ENCODE measurements around the gene AOPEP.

Gene AOPEP

GRCh38 chr9:94896512-94896911 lies 170.0 kb downstream of the AOPEP start:
- DNase-seq (ENCODE audit: low read depth) = no peak

GRCh38 chr9:94899464-94900221 lies 173.1 kb downstream of the AOPEP start:
- no peak for DNase-seq (ENCODE audit: low read depth)

- DNase-seq (ENCODE audit: low read depth) = no peak
Measured at GRCh38 chr9:94900222-94901018, 173.9 kb downstream of the AOPEP start.

- no peak for DNase-seq (ENCODE audit: low read depth)
Measured at GRCh38 chr9:94901019-94901363, 174.5 kb downstream of the AOPEP start.

- DNase-seq (ENCODE audit: low read depth) = no peak
Measured at GRCh38 chr9:94903961-94904421, 177.5 kb downstream of the AOPEP start.

GRCh38 chr9:94904806-94905205 lies 178.3 kb downstream of the AOPEP start:
- DNase-seq (ENCODE audit: low read depth) = no peak

- DNase-seq (ENCODE audit: low read depth) = no peak
Measured at GRCh38 chr9:94905606-94906005, 179.1 kb downstream of the AOPEP start.

GRCh38 chr9:94906181-94906580 lies 179.7 kb downstream of the AOPEP start:
- DNase-seq (ENCODE audit: low read depth) = no peak

GRCh38 chr9:94906713-94907112 lies 180.2 kb downstream of the AOPEP start:
- no peak for DNase-seq (ENCODE audit: low read depth)

- DNase-seq (ENCODE audit: low read depth) = no peak
Measured at GRCh38 chr9:94907264-94907936, 180.9 kb downstream of the AOPEP start.

- DNase-seq (ENCODE audit: low read depth) = no peak
Measured at GRCh38 chr9:94908011-94908563, 181.6 kb downstream of the AOPEP start.

GRCh38 chr9:94908583-94909249 lies 182.2 kb downstream of the AOPEP start:
- DNase-seq (ENCODE audit: low read depth) = no peak

GRCh38 chr9:94909250-94909894 lies 182.9 kb downstream of the AOPEP start:
- no peak for DNase-seq (ENCODE audit: low read depth)

- no peak for DNase-seq (ENCODE audit: low read depth)
Measured at GRCh38 chr9:94909965-94910730, 183.6 kb downstream of the AOPEP start.

- no peak for DNase-seq (ENCODE audit: low read depth)
Measured at GRCh38 chr9:94911211-94911610, 184.7 kb downstream of the AOPEP start.

GRCh38 chr9:94911986-94912635 lies 185.6 kb downstream of the AOPEP start:
- DNase-seq (ENCODE audit: low read depth) = no peak

- no peak for DNase-seq (ENCODE audit: low read depth)
Measured at GRCh38 chr9:94912700-94913249, 186.3 kb downstream of the AOPEP start.

- no peak for DNase-seq (ENCODE audit: low read depth)
Measured at GRCh38 chr9:94913550-94913949, 187.1 kb downstream of the AOPEP start.

GRCh38 chr9:94915476-94916450 lies 189.3 kb downstream of the AOPEP start:
- DNase-seq (ENCODE audit: low read depth) = no peak

Measured in activated T-helper 9 cell treated with anti-CD3 and anti-CD28 coated beads, Interleukin-2, amount 50 U/mL, for 16 hours (primary cell).